IPS-NIHi7 (cell line): ENCODE data around the gene NOTUM.
"Not testable (repeated sequence)": the region's sequence is repeated elsewhere in the genome, so short reads cannot be mapped to it uniquely, and the experiment has no call there.

ENCODE experiments used
- DNase-seq: peaks from one replicate; pipeline ENCODE4 v3.0.0; 2012; ENCODE audit warnings: mixed read lengths; ENCODE audit errors: extremely low spot score

The NOTUM gene

GRCh38 chr17:81996232-81996756, 35.3 kb upstream of the NOTUM start:
- no peak for DNase-seq

- DNase-seq: no peak
These were observed 34.7 kb upstream of the NOTUM start for GRCh38 chr17:81995463-81996231.

GRCh38 chr17:81994593-81995462, 33.8 kb upstream of the NOTUM start:
- DNase-seq: no peak

- DNase-seq: no peak
These were observed 33.0 kb upstream of the NOTUM start for GRCh38 chr17:81993729-81994592.

DNA sequence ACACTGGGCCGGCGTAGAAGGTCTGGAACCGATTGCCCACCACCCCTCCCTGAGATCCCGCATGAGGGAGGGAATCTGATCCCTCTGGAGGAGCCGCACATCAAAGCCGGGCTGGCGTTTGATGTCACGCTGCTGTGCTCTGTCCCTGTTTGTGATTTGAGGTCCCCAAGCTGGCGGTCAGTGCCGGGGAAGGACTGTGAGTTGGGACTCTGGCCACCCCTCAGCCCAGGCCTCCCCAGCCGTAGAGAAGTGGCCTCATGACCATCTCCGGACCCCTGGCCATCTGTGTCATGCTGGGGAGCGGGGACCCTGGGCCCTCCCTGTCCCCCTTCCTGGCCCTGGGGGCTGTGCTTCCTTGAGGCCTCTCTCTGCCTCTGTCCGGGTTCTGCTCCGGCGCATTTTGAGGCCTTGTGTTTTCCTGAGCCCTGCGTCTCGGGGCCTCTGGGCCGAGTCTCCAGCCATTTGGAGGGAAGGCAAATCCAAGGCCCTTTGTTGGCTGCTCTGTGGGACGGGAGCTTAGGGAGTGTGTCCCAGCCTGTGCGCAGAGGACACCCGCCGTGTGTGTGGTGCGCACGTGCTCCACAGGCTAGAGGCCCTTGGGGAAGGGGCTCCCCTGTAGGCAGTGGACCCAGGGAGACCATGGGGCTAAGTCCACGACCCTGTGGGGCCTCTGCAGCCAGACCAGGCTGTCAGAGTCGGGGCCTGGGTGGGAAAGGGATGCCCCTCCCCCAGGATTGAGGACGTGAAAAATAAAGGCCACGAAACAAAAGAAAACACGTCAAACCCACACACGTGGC, 31.5 kb upstream of the NOTUM start:
- DNase-seq: no peak

DNA sequence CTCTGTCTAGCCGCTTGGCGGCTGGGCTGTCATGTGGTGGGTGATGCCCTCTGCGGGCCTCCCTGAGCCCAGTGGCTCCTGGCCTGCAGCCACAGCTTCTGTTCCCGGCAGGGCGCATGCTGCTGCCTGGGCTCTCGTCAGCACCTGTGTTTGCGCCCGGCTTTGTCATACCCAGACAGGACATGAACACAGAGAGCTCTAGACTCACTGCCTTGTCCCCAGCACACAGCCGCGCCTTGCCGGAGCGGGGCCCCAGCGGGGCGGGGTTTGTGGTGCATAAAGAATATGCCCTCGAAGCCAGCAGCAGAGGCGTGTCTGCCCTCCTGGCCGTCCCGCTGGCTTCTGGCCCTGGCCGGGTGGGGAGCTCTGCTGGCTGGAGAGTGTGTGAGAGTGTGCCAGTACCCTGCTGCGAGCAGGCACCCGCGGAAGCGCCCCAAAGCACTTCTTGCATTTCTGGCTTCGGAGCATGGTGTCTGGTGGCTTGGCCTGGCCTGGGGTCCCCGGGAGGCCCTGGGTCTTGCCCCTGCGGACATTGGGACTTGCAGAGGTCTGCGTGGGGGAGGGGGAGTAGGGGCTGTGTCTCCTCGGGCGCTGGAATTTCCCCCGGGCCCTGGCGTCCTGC, 30.8 kb upstream of the NOTUM start:
- no peak for DNase-seq

- DNase-seq: no peak
These were observed 30.1 kb upstream of the NOTUM start for GRCh38 chr17:81990836-81991683.

DNA sequence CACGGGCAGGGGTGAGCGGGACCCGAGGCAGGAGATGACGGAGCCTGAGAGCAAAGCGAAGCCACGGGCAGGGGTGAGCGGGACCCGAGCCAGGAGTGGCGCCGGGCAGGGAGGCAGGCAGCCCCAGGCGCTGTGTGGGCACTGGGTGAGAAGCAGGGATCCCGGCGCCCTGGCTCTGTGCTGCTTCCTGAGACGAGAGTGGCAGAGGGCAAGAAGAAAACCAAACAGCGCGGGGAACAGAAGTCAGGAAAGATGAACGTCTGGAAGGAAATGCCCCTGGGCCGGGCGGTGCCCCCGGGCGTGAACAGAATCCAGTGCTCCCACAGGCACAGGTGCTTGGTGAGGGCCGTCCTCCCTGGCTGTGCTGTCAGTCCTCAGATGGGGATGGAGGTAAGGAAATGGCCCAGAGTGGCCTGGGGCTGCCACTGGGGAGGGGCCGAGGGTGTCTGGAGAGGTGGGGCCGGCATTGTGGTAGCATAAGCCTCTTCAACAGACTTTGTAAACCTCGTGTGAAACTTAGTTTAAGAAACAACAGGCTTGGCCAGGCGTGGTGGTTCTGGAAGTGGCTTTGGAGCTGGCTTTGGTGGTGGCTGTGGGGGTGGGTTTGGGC, 26.3 kb upstream of the NOTUM start:
- DNase-seq: no peak

- no peak for DNase-seq
These were observed 25.6 kb upstream of the NOTUM start for GRCh38 chr17:81986606-81987005.

DNA sequence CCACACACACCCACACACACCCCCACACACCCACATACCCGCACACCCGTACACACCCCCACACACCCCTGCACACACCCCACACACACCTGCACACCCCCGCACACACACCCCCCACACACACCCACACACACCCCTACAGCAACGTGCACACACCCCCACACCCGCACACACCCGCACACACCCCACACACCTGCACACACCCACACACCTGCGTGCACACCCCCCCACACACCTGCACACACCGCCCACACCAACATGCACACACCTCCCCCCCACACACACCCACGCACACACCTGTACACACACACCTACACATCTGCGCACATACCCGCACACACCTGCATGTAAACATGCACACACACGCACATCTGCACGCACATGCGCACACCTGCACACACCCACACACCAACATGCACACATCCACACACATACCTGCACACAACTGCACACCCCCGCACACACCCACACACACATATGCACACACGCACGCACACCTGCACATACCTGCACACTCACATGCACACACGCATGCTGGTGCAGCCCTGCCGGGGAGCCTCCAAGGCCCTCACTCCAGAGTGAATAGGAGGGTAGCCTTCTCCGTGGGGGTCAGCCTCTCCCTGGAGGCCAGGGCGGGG, 23.9 kb upstream of the NOTUM start:
- DNase-seq: no peak

DNA sequence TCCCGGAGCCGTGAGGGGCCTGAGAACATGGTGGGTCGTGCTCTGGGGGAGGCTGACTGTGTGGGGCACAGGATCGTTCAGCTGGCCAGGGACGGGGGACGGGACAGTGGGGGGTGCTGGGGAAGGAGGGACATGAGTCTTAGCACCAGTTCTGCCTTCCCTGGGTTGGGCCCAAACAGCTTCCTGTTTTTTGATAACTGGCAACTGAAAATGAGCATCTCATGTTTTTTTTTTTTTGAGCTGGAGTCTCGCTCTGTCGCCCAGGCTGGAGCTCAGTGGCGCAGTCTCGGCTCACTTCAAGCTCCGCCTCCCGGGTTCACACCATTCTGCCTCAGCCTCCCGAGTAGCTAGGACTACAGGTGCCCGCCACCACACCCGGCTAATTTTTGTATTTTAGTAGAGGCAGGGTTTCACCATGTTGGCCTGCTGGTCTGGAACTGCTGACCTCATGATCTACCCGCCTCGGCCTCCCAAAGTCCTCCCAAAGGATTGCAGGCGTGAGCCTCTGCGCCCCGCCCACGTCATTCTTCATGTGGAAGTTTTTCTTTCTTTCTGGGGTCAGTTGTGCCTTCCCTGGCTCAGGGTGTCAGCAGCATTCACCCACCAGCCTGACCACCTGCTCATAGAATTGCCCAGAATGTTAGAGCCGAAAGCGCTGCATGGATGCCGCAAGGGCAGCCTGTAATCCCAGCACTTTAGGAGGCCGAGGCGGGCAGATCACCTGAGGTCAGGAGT, 22.8 kb upstream of the NOTUM start:
- no peak for DNase-seq

DNA sequence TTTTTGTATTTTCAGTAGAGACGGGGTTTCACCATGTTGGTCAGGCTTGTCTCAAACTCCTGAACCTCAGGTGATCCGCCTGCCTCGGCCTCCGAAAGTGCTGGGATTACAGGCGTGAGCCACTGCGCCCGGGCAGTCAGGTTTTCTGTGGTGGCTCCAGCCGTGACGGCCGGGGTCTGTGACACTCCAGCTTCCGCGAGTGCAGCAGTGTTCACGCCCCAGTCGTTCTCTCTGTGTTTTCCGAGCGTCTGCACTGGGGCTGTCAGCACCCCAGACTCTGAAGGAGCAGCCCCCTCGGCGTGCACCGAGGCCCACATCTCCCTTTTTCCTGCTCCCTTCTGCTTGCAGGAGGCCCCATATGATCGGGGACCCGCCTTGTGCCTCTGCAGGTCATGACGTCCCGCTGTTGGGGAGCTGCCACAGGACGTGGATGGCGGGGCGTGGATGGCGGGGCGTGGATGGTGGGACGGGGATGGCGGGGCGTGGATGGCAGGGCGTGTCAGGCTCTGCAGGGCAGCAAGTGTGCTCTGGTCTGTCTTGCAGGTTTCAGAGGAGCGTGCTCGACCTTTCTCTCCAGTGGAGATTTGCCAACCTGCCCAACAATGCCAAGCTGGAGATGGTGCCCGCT, 22.1 kb upstream of the NOTUM start:
- DNase-seq: no peak

DNA sequence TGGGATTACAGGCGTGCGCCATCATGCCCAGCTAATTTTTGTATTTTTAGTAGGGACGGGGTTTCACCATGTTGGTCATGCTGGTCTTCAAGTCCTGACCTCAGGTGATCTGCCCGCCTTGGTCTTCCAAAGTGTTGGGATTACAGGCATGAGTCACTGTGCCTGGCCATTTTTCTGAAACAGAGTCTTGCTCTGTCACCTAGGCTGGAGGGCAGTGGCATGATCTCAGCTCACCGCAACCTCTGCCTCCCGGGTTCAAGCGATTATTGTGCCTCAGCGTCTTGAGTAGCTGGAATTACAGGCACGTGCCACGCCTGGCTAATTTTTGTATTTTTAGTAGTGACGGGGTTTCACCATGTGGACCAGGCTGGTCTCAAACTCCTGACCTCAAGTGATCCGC, 20.5 kb upstream of the NOTUM start:
- DNase-seq: not testable (repeated sequence)

GRCh38 chr17:81980707-81981343, 19.8 kb upstream of the NOTUM start:
- DNase-seq: no peak

DNA sequence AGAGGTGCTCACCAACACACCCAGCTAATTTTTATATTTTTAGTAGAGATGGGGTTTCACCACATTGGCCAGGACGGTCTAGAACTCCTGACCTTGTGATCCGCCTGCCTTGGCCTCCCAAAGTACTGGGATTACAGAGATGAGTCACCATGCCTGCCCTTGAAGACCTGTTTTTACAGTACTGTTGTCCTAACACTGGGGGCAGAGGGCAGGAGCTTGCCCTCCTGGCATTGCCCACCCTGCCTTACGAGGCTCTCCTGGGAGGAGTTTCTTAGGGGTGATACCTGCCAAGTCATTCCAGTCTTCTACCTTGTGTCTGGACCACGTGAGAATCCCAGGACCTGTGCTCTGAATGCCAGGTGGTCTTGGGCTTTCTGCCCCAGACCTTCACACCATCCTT, 19.1 kb upstream of the NOTUM start:
- no peak for DNase-seq

- DNase-seq: no peak
These were observed 17.7 kb upstream of the NOTUM start for GRCh38 chr17:81978524-81979298.
